Measurements from ENCODE around the gene SDC1. TPM values are rescaled to one million over a fixed set of nuclear protein-coding genes. Genes with fewer than 3 reads are reported as not detected.

Gene SDC1
- total and polyA plus RNA-seq, 8 donors, result 16.0 to 140 (median 45.0) TPM

DNA sequence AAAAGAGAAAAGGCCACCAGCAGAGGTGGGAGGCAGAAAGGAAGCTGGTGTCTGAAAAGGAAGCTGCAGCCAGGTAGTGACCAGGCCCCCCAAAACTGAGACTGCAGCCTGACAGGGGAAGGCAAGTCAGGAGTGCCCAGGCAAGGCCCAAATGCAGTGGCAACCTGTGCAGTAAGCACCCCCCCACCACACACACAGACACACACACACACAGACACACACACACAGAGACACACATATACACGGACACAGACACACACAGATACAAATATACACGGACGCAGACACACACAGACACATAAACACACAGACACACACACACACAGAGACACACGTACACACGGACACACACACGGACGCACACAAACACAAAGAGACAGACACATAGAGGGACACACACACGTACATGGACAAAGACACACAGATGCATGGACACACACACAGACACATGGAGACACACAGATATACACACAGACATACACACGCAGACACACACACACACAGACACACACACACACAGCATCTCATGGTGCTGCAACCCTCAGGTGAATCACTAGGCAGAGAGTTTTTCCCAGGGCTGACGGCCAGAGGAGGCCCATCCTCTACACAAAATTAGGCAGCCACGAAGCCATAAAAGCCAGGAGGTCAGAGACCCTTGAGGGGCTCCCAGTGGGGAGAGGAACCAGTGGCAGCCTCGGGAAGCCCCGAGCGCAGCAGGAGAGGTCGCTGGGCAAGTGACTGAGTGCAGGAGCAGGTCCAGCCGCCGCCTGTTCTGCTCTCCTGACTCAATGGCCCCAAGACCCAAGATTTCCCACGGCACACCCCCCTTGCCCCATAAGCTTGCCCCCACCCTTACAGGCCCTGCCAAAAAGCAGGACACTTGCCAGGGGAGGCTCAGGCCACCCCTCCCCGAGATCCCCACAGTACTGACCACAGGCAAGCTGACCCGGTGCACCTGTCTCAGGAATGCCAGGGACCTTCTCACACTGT, 6.3 kb downstream of the SDC1 start:
- no peaks in the 10 kb centered on the region for H3K9me3 ChIP-seq
- 80 to 88% (median 87%) methylated on average over 17 to 20 of the region's 20 CpGs for WGBS, 5 donors
- TF ChIP-seq POLR2A (IDR thresholded peaks at IDR 0.05) (no peak), POLR2AphosphoS5 (IDR thresholded peaks at IDR 0.05) (no peak), EP300 (IDR thresholded peaks at IDR 0.05) (no peak)
- TF ChIP-seq, protein P1, sequence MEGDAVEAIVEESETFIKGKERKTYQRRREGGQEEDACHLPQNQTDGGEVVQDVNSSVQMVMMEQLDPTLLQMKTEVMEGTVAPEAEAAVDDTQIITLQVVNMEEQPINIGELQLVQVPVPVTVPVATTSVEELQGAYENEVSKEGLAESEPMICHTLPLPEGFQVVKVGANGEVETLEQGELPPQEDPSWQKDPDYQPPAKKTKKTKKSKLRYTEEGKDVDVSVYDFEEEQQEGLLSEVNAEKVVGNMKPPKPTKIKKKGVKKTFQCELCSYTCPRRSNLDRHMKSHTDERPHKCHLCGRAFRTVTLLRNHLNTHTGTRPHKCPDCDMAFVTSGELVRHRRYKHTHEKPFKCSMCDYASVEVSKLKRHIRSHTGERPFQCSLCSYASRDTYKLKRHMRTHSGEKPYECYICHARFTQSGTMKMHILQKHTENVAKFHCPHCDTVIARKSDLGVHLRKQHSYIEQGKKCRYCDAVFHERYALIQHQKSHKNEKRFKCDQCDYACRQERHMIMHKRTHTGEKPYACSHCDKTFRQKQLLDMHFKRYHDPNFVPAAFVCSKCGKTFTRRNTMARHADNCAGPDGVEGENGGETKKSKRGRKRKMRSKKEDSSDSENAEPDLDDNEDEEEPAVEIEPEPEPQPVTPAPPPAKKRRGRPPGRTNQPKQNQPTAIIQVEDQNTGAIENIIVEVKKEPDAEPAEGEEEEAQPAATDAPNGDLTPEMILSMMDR (IDR thresholded peaks at IDR 0.05), result no peak
- H3K4me1 ChIP-seq, result peaks cover 16 to 75% (median 48%) of the 10 kb centered on the region in 4 donors
- H3K27me3 ChIP-seq, result peaks cover 0 to 14% (median 0%) of the 10 kb centered on the region in 3 donors
- H3K27ac ChIP-seq, result peak overlapping the region in 3 of 5 donors; percentile 2 to 82 (median 32)
- intact Hi-C loops (cut with DNase I; ENCODE audit: low total_unique reads), result no loop called here
- DNase-seq, result no peak
- H3K4me3 ChIP-seq, result no peak overlapping the region
- H3K36me3 ChIP-seq, result no peaks in the 10 kb centered on the region

DNA sequence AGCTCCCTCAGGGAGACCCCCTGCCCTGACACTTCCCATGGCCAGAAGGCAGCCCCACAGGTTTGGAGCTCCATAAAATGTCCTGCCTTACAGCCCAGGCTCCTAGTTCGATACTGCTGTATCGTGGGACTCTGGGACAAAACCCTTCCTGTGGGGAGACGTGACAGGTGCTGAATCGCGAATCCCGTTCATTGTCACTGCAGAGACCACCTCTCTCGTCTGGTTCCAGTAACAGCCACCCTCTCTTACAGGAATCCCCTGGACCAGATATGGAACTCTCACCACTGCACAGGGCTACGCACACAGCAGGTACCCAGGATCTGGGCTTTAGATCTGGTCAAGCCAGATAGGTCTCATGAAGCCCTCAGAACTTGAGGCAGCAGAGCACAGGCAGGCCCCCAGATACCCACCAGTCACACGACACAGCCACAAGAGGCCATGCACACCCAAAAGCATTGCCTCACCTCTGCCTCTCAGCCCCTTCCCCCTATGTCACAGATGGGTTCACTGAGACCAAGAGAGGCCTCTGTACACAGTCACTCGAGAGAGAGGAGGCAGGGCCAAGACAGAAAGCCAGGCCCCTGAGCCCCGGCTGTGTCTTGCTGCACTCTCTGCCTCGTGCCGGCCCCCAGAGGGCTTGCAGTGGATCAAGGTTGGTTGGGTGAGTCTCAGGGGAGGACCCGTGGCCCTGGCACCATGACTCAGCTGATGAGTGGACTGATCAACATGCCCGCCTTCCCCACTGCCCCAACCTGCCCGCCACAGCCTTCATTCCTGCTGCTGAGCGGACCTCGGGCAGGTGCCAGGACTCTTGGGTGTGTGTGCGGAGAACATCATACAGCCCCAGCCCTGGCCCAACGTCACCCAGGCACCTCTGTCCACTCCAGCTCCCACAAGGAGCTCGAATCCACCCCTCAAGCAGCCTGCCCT, 7.6 kb downstream of the SDC1 start:
- DNase-seq, result peak in 1 of 2 donors; percentile 54
- TF ChIP-seq, protein P1 (IDR thresholded peaks at IDR 0.05), result no peak
- TF ChIP-seq POLR2AphosphoS5 (IDR thresholded peaks at IDR 0.05), result peak in 1 of 3 donors; percentile 41
- no peaks in the 10 kb centered on the region for H3K9me3 ChIP-seq
- no peak overlapping the region for H3K4me3 ChIP-seq
- peaks cover 16 to 76% (median 48%) of the 10 kb centered on the region in 4 donors for H3K4me1 ChIP-seq
- H3K36me3 ChIP-seq, result no peaks in the 10 kb centered on the region
- H3K27ac ChIP-seq, result peak overlapping the region in 3 of 5 donors; percentile 2 to 82 (median 32)
- peaks cover 0 to under 1% (median 0%) of the 10 kb centered on the region in 3 donors for H3K27me3 ChIP-seq
- WGBS, 5 donors, result 73 to 93% (median 78%) methylated on average over 12 to 21 of the region's 21 CpGs
- intact Hi-C loops (cut with DNase I; ENCODE audit: low total_unique reads), result no loop called here

DNA sequence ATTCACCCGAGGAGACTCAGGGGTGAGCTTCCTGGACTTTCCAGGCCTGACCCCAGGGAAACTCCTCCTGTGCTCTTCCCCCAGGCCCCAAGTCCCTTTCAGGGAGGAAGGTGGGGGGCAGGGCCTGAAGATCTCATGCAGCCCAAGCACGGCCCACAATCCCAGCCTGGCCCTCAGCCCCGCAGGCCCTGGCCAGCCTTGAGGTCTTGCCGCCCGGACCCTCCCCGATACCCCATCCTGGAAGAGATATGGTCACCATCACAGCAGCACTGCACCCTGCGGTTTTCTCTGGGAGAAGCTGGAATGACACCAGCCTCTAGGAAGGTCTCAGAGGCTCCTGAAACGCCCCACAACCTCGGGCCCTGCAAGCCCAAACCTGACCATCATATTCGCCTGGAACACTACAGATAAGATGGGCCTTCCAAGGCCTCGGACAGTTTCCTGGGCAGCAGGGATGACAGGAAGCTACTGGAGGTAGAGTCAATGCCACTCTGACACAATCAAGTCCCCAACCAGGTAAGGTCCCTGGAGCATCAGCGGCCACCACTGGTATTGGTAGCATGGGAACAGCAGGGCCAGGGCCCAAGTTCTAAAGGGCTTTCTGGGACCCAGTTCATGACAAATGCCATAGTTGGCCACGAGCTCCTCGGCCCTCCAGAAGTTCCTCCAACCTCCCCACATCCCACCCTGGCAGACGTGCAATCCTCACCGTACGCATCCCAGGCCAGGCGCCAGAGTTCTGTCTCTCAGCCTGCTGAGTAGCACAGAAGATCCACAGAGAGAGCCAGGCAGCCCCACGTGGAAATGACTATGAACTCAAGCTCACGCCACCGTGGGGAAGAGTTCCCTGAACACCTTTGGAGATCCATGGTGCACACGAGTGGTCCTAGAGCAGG, 8.6 kb downstream of the SDC1 start:
- Histone ChIP-seq H3K36me3 (no peaks in the 10 kb centered on the region), H3K4me1 (peaks cover 15 to 77% (median 50%) of the 10 kb centered on the region in 4 donors), H3K27me3 (no peaks in the 10 kb centered on the region), H3K9me3 (no peaks in the 10 kb centered on the region), H3K4me3 (no peak overlapping the region), H3K27ac (peak overlapping the region in 2 of 5 donors; percentile 32 to 82)
- no peak for DNase-seq
- intact Hi-C loops (cut with DNase I; ENCODE audit: low total_unique reads), result no loop called here
- WGBS, 5 donors, result 80 to 89% (median 86%) methylated on average over 19 to 22 of the region's 22 CpGs
- no peak for TF ChIP-seq POLR2A (IDR thresholded peaks at IDR 0.05)
- TF ChIP-seq, protein P1 (IDR thresholded peaks at IDR 0.05), result no peak
